HCT116 (cell line): ENCODE data around the gene STAU1. TPM values are rescaled to one million over a fixed set of nuclear protein-coding genes. Genes with fewer than 3 reads are reported as not detected.

ENCODE experiments used
- ATAC-seq: fragments of 200-7000 bp; cut with Tn5 transposase; 2 replicates; pipeline ENCODE4 v1.9.1; 2020; ENCODE audit warnings: mild to moderate bottlenecking, moderate library complexity
- BruUV-seq: library from RNA; stranded (reverse); fragments of 400-500 nt; replicated peaks from 2 replicates; lab custom pipeline; 2021; lab: Mats Ljungman, UMichigan
- CTCF ChIA-PET: fragments of 300-600 bp; sonication (Branson Sonifier 250); formaldehyde crosslinking; loops from one replicate; lab custom pipeline; 2021; ENCODE audit warnings: antibody characterized with exemption; lab: Charles Lee
- POLR2A ChIA-PET: fragments of 300-600, 350-600 bp; sonication (Branson Sonifier 250); formaldehyde crosslinking; loops from one replicate; lab custom pipeline; 2021; ENCODE audit warnings: antibody characterized with exemption; lab: Charles Lee
- RAD21 ChIA-PET, 2 experiments: fragments of 300-600 bp; sonication (Branson Sonifier 250); formaldehyde crosslinking; loops; one replicate each; lab custom pipeline; 2023; ENCODE audit warnings: low total read pairs in 2 of 2; ENCODE audit not compliant: uncharacterized antibody in 2 of 2, unreplicated experiment in 2 of 2, low non-redundant PET in 1 of 2; lab: Charles Lee
- DNase-seq: peaks from one replicate; pipeline ENCODE4 v3.0.0-alpha.2; 2010; ENCODE audit warnings: low read depth, low spot score
- H2AFZ ChIP-seq: fragments of 200-600 bp; shearing (Covaris generic), sonication (generic); 2 replicates; pipeline ENCODE4 v1.6.1; 2017; ENCODE audit warnings: low read depth, mixed run types, mixed read lengths, antibody characterized with exemption, low read length; ENCODE audit not compliant: poor library complexity, severe bottlenecking
- H3K27ac ChIP-seq: 2 replicates; pipeline ENCODE4 v1.5.1; 2012; ENCODE audit warnings: low read depth, low read length
- H3K27me3 ChIP-seq: fragments of 200-600 bp; sonication (generic); 2 replicates; pipeline ENCODE4 v1.6.1; 2016; ENCODE audit warnings: mixed run types, low read length, mixed read lengths; ENCODE audit not compliant: insufficient read depth
- H3K36me3 ChIP-seq, 2 experiments: fragments of 200-500 bp in 1 of 2; fragments of 200-600 bp in 1 of 2; sonication (Bioruptor generic) in 1 of 2; sonication (generic) in 1 of 2; 2 replicates each; pipeline versions ENCODE4 v1.5.1 to v1.6.1; 2014 to 2016; ENCODE audit warnings: low read length in 2 of 2, inconsistent platforms in 1 of 2, mixed read lengths in 1 of 2, mixed run types in 1 of 2; ENCODE audit not compliant: insufficient read depth in 2 of 2, control insufficient read depth in 1 of 2
- H3K4me1 ChIP-seq, 2 experiments: fragments of 200-600 bp in 1 of 2; sonication (generic) in 1 of 2; 2 replicates each; pipeline versions ENCODE4 v1.5.1 to v1.6.1; 2012 to 2017; ENCODE audit warnings: low read length in 2 of 2, inconsistent platforms in 1 of 2, mild to moderate bottlenecking in 1 of 2, mixed read lengths in 1 of 2, mixed run types in 1 of 2, moderate library complexity in 1 of 2; ENCODE audit not compliant: insufficient read depth in 2 of 2, control insufficient read depth in 1 of 2
- H3K4me2 ChIP-seq: fragments of 200-600 bp; sonication (generic); 2 replicates; pipeline ENCODE4 v1.6.1; 2017; ENCODE audit warnings: mixed run types, low read length, mixed read lengths
- H3K4me3 ChIP-seq, 2 experiments: fragments of 200-600 bp in 1 of 2; sonication (generic) in 1 of 2; replicated peaks in 1 of 2; 2 replicates each; pipeline ENCODE4 v1.5.1; 2011 to 2016; ENCODE audit warnings: low read length in 2 of 2, control low read depth in 1 of 2, low read depth in 1 of 2, mild to moderate bottlenecking in 1 of 2, mixed read lengths in 1 of 2, mixed run types in 1 of 2
- H3K79me2 ChIP-seq: fragments of 200-600 bp; sonication (generic); 2 replicates; pipeline ENCODE4 v1.6.1; 2017; ENCODE audit warnings: mild to moderate bottlenecking, mixed run types, low read length, moderate library complexity, mixed read lengths; ENCODE audit not compliant: insufficient read depth
- H3K9ac ChIP-seq: fragments of 200-600 bp; sonication (generic); 2 replicates; pipeline ENCODE4 v1.6.1; 2016; ENCODE audit warnings: low read length, mixed read lengths
- H3K9me2 ChIP-seq: fragments of 200-600 bp; sonication (generic), shearing (Covaris generic); 2 replicates; pipeline ENCODE4 v1.6.1; 2017; ENCODE audit warnings: mixed run types, mild to moderate bottlenecking, moderate library complexity; ENCODE audit not compliant: insufficient read depth
- H3K9me3 ChIP-seq, 2 experiments: fragments of 200-500 bp in 1 of 2; fragments of 200-600 bp in 1 of 2; sonication (Bioruptor generic) in 1 of 2; sonication (generic) in 1 of 2; 2 replicates each; pipeline ENCODE4 v1.6.1; 2014 to 2017; ENCODE audit warnings: low read length in 2 of 2, mixed read lengths in 2 of 2, inconsistent platforms in 1 of 2, low read depth in 1 of 2, mild to moderate bottlenecking in 1 of 2, mixed run types in 1 of 2, moderate library complexity in 1 of 2; ENCODE audit not compliant: control insufficient read depth in 1 of 2, insufficient read depth in 1 of 2
- H4K20me1 ChIP-seq: fragments of 200-600 bp; sonication (generic), shearing (Covaris generic); 2 replicates; pipeline ENCODE4 v1.6.1; 2017; ENCODE audit warnings: mixed run types, mild to moderate bottlenecking, moderate library complexity; ENCODE audit not compliant: insufficient read depth
- ATF3 ChIP-seq: IDR thresholded peaks from 2 replicates; pipeline ENCODE4 v1.6.1; 2012
- CBX3 ChIP-seq: IDR thresholded peaks from 2 replicates; pipeline ENCODE4 v1.6.1; 2012; ENCODE audit warnings: low read depth
- CTCF ChIP-seq, 3 experiments: fragments of 200-600 bp in 1 of 3; sonication (generic) in 1 of 3; IDR thresholded peaks in 2 of 3; conservative IDR thresholded peaks in 1 of 3; 2 replicates each; pipeline ENCODE4 v1.5.1; 2012 to 2017; ENCODE audit warnings: low read depth in 2 of 3, low read length in 2 of 3, antibody characterized with exemption in 1 of 3, borderline replicate concordance in 1 of 3, control low read depth in 1 of 3, mild to moderate bottlenecking in 1 of 3, mixed read lengths in 1 of 3, mixed run types in 1 of 3, moderate library complexity in 1 of 3; ENCODE audit not compliant: insufficient read depth in 1 of 3
- EGR1 ChIP-seq: IDR thresholded peaks from 2 replicates; pipeline ENCODE4 v1.6.1; 2012; ENCODE audit warnings: low read depth
- EZH2 ChIP-seq: fragments of 200-600 bp; sonication (generic); IDR thresholded peaks from 2 replicates; pipeline ENCODE4 v1.6.1; 2017; ENCODE audit warnings: antibody characterized with exemption, mixed run types
- EZH2phosphoT487 ChIP-seq: fragments of 200-600 bp; IDR thresholded peaks from 2 replicates; pipeline ENCODE4 v1.6.1; 2018; ENCODE audit warnings: antibody characterized with exemption, borderline replicate concordance
- FOSL1 ChIP-seq: IDR thresholded peaks from 2 replicates; pipeline ENCODE4 v1.6.1; 2012; ENCODE audit warnings: low read depth
- JUND ChIP-seq: IDR thresholded peaks from 2 replicates; pipeline ENCODE4 v1.6.1; 2012
- POLR2AphosphoS5 ChIP-seq: IDR thresholded peaks from 2 replicates; pipeline ENCODE4 v1.6.1; 2011; ENCODE audit warnings: mild to moderate bottlenecking, low read depth, low read length, moderate library complexity
- RAD21 ChIP-seq: IDR thresholded peaks from 2 replicates; pipeline ENCODE4 v1.6.1; 2012; ENCODE audit warnings: low read depth, mild to moderate bottlenecking
- SP1 ChIP-seq: IDR thresholded peaks from 2 replicates; pipeline ENCODE4 v1.6.1; 2012; ENCODE audit warnings: low read depth
- SRF ChIP-seq: IDR thresholded peaks from 2 replicates; pipeline ENCODE4 v1.6.1; 2012; ENCODE audit warnings: low read depth
- TCF7L2 ChIP-seq: IDR thresholded peaks from 2 replicates; pipeline ENCODE4 v1.7.0; 2011; ENCODE audit warnings: borderline replicate concordance, inconsistent platforms; ENCODE audit not compliant: insufficient read depth, insufficient read length; ENCODE audit errors: extremely low read depth
- YY1 ChIP-seq: IDR thresholded peaks from 2 replicates; pipeline ENCODE4 v1.6.1; 2011; ENCODE audit warnings: low read length, low read depth, moderate library complexity, mild to moderate bottlenecking; ENCODE audit not compliant: insufficient replicate concordance; ENCODE audit errors: extremely low read depth
- ZFX ChIP-seq: fragments of 450-650 bp; IDR thresholded peaks from 2 replicates; pipeline ENCODE4 v1.6.1; 2017
- ZNF274 ChIP-seq: fragments of 200-500 bp; sonication (Bioruptor generic); IDR thresholded peaks from 2 replicates; pipeline ENCODE4 v1.6.1; 2014; ENCODE audit warnings: mild to moderate bottlenecking, low read depth, low read length, inconsistent platforms
- intact Hi-C: fragments of 100-400 bp; cut with micrococcal nuclease; formaldehyde crosslinking; loops from 2 replicates; pipeline ENCODE4 v1.10.0; 2022
- total RNA-seq: library from RNA; stranded (reverse); gene quantifications from one replicate; pipeline ENCODE4 v1.2.1, GENCODE V29; 2021; ENCODE audit not compliant: unreplicated experiment
- TF ChIP-seq, protein P1 (sequence below): IDR thresholded peaks from 2 replicates; pipeline ENCODE4 v1.6.1; 2012; ENCODE audit warnings: low read depth
- TF ChIP-seq, protein P2 (sequence below): IDR thresholded peaks from 2 replicates; pipeline ENCODE4 v1.6.1; 2012
- TF ChIP-seq, protein P3 (sequence below): IDR thresholded peaks from 2 replicates; pipeline ENCODE4 v1.6.1; 2011; ENCODE audit warnings: mild to moderate bottlenecking, low read length, moderate library complexity; ENCODE audit not compliant: insufficient replicate concordance; ENCODE audit errors: extremely low read depth

Gene STAU1
- total RNA-seq, 1 experiment from 2014 or later, result 90.3 TPM

DNA sequence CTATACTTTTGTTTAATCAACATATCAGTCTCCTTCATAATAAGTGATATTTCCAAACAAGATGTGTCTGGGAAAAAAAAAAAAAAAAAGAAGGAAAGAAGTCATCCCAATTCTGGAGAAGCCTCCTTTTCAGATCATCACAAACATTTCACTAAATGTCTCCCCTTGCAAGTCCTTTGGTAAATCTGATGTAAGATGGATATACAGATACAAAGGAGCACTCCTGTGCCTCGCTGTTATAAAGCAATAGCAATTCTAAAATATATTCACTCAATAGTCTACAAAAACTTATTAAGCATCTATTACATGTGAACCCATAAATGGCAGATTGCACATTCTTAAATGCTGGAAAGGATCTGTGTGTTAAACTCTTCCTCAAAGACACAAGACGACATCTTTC, 17.4 kb downstream of the STAU1 start:
- BruUV-seq, result no TSS peak
- POLR2A ChIA-PET, result no interaction called here
- H4K20me1 ChIP-seq, result peaks cover 14% of the 10 kb centered on the region; the same call in 1 of the 2 replicates
- no peaks in the 10 kb centered on the region for H3K27me3 ChIP-seq
- H3K9me2 ChIP-seq, result no peaks in the 10 kb centered on the region
- no peak overlapping the region for H3K27ac ChIP-seq
- H3K79me2 ChIP-seq, result peaks cover 93% of the 10 kb centered on the region
- RAD21 ChIA-PET, result no interaction called here
- no peak overlapping the region for H3K4me3 ChIP-seq
- CTCF ChIA-PET, result no interaction called here
- H3K9me3 ChIP-seq, result no peaks in the 10 kb centered on the region
- TF ChIP-seq EGR1 (no peak), POLR2AphosphoS5 (no peak), SP1 (no peak), RAD21 (no peak), JUND (no peak), ZFX (no peak), TCF7L2 (no peak), CBX3 (no peak), CTCF (IDR thresholded peaks at IDR 0.05 in 2 of 3, conservative IDR thresholded peaks at IDR 0.05 in 1 of 3; ENCODE audit: borderline replicate concordance in 1 of 3, insufficient read depth in 1 of 3, low read depth in 2 of 3, low read length in 2 of 3) (no peak), EZH2 (no peak), ATF3 (no peak), EZH2phosphoT487 (no peak), ZNF274 (no peak), YY1 (no peak), FOSL1 (no peak), SRF (no peak)
- TF ChIP-seq, protein P1, sequence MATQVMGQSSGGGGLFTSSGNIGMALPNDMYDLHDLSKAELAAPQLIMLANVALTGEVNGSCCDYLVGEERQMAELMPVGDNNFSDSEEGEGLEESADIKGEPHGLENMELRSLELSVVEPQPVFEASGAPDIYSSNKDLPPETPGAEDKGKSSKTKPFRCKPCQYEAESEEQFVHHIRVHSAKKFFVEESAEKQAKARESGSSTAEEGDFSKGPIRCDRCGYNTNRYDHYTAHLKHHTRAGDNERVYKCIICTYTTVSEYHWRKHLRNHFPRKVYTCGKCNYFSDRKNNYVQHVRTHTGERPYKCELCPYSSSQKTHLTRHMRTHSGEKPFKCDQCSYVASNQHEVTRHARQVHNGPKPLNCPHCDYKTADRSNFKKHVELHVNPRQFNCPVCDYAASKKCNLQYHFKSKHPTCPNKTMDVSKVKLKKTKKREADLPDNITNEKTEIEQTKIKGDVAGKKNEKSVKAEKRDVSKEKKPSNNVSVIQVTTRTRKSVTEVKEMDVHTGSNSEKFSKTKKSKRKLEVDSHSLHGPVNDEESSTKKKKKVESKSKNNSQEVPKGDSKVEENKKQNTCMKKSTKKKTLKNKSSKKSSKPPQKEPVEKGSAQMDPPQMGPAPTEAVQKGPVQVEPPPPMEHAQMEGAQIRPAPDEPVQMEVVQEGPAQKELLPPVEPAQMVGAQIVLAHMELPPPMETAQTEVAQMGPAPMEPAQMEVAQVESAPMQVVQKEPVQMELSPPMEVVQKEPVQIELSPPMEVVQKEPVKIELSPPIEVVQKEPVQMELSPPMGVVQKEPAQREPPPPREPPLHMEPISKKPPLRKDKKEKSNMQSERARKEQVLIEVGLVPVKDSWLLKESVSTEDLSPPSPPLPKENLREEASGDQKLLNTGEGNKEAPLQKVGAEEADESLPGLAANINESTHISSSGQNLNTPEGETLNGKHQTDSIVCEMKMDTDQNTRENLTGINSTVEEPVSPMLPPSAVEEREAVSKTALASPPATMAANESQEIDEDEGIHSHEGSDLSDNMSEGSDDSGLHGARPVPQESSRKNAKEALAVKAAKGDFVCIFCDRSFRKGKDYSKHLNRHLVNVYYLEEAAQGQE, result no peak
- TF ChIP-seq, protein P2, sequence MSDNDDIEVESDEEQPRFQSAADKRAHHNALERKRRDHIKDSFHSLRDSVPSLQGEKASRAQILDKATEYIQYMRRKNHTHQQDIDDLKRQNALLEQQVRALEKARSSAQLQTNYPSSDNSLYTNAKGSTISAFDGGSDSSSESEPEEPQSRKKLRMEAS, result no peak
- TF ChIP-seq, protein P3, sequence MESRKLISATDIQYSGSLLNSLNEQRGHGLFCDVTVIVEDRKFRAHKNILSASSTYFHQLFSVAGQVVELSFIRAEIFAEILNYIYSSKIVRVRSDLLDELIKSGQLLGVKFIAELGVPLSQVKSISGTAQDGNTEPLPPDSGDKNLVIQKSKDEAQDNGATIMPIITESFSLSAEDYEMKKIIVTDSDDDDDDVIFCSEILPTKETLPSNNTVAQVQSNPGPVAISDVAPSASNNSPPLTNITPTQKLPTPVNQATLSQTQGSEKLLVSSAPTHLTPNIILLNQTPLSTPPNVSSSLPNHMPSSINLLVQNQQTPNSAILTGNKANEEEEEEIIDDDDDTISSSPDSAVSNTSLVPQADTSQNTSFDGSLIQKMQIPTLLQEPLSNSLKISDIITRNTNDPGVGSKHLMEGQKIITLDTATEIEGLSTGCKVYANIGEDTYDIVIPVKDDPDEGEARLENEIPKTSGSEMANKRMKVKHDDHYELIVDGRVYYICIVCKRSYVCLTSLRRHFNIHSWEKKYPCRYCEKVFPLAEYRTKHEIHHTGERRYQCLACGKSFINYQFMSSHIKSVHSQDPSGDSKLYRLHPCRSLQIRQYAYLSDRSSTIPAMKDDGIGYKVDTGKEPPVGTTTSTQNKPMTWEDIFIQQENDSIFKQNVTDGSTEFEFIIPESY, result no peak
- no peak overlapping the region for H3K9ac ChIP-seq
- H3K36me3 ChIP-seq, result peaks cover 4 to 14% of the 10 kb centered on the region in 2 experiments; a peak in 3 of 4 replicates
- H2AFZ ChIP-seq, result no peak overlapping the region
- no peak overlapping the region for H3K4me2 ChIP-seq
- ATAC-seq, result no peak
- no peak for DNase-seq
- no peaks in the 10 kb centered on the region for H3K4me1 ChIP-seq
- intact Hi-C loops, result no loop called here
